Mammary epithelial cell (primary cell): Measurements from ENCODE around the gene LENG1.

Experiments
- CTCF ChIP-seq, 2 donors: IDR thresholded peaks in 1 of 2; conservative IDR thresholded peaks in 1 of 2; 2 replicates each; pipeline ENCODE4 v1.5.1; 2011 to 2012; ENCODE audit warnings: inconsistent platforms in 2 of 2, low read length in 2 of 2, mild to moderate bottlenecking in 2 of 2, control low read depth in 1 of 2, low read depth in 1 of 2; ENCODE audit not compliant: insufficient read depth in 1 of 2; ENCODE audit errors: extremely low read depth in 1 of 2
- EZH2 ChIP-seq: IDR thresholded peaks from 2 replicates; pipeline ENCODE4 v1.6.1; 2012; ENCODE audit warnings: low read length, inconsistent platforms, borderline replicate concordance

- TF ChIP-seq CTCF (conservative IDR thresholded peaks at IDR 0.05 in 1 of 2, IDR thresholded peaks at IDR 0.05 in 1 of 2; ENCODE audit: extremely low read depth in 1 of 2, insufficient read depth in 1 of 2, low read depth in 1 of 2, low read length in 2 of 2): no peak
- TF ChIP-seq EZH2: no peak
Observed at GRCh38 chr19:54191811-54192453, 32.4 kb upstream of the LENG1 start.
